Testis (tissue), 2 donors: ENCODE results near the gene ECI1.

Experiments
- CTCF ChIP-seq, 3 experiments: fragments of 450-650 bp in 2 of 3; fragments of 200-600 bp in 1 of 3; sonication (generic) in 1 of 3; IDR thresholded peaks; one replicate each; pipeline ENCODE4 v1.5.1; 2016 to 2019; ENCODE audit warnings: antibody characterized with exemption in 3 of 3, mild to moderate bottlenecking in 2 of 3, moderate library complexity in 1 of 3
- POLR2A ChIP-seq: fragments of 450-650 bp; IDR thresholded peaks from one replicate; pipeline ENCODE4 v1.6.1; 2017; ENCODE audit warnings: antibody characterized with exemption, mild to moderate bottlenecking, moderate library complexity

- no peak for TF ChIP-seq CTCF (IDR thresholded peaks at IDR 0.05)
- no peak for TF ChIP-seq POLR2A
Measured at GRCh38 chr16:2198283-2198682, 53.1 kb downstream of the ECI1 start.
